K562 (cell line): Measurements from ENCODE around the gene STUM. TPM values are rescaled to one million over a fixed set of nuclear protein-coding genes. Genes with fewer than 3 reads are reported as not detected.

Experiments used
- BRCA1 ChIP-seq, 2 experiments: fragments of 450-650 bp in 1 of 2; sonication (generic) in 1 of 2; formaldehyde crosslinking in 1 of 2; IDR thresholded peaks; 2 replicates each; pipeline versions ENCODE4 v1.5.0 to v1.6.1; 2017 to 2020; ENCODE audit warnings: mild to moderate bottlenecking in 1 of 2, missing genetic modification reagents in 1 of 2
- CTBP1 ChIP-seq: fragments of 450-650 bp; IDR thresholded peaks from 2 replicates; pipeline ENCODE4 v1.6.1; 2016; ENCODE audit warnings: borderline replicate concordance
- CTCFL ChIP-seq: IDR thresholded peaks from 2 replicates; pipeline ENCODE4 v1.6.1; 2011; ENCODE audit warnings: borderline replicate concordance, low read depth, mild to moderate bottlenecking, moderate library complexity, low read length; ENCODE audit not compliant: insufficient read depth, poor library complexity, severe bottlenecking
- E2F6 ChIP-seq, 2 experiments: IDR thresholded peaks; 2 replicates each; pipeline ENCODE4 v1.6.1; 2011; ENCODE audit warnings: borderline replicate concordance in 1 of 2, control low read depth in 1 of 2, low read depth in 1 of 2, low read length in 1 of 2, mild to moderate bottlenecking in 1 of 2, mixed read lengths in 1 of 2, moderate library complexity in 1 of 2; ENCODE audit not compliant: insufficient read depth in 1 of 2, insufficient read length in 1 of 2, poor library complexity in 1 of 2, severe bottlenecking in 1 of 2; ENCODE audit errors: extremely low read depth in 1 of 2
- EGR1 ChIP-seq: fragments of 450-650 bp; conservative IDR thresholded peaks from 2 replicates; pipeline ENCODE4 v1.6.1; 2017; ENCODE audit warnings: mild to moderate bottlenecking
- FOSL1 ChIP-seq: fragments of 200-800 bp; sonication (Bioruptor generic); conservative IDR thresholded peaks from 2 replicates; pipeline ENCODE4 v1.6.1; 2016; ENCODE audit warnings: missing genetic modification characterization, missing compliant biosample characterization
- HMBOX1 ChIP-seq: sonication (generic); IDR thresholded peaks from 2 replicates; pipeline ENCODE4 v1.6.1; 2016
- MYC ChIP-seq, 2 experiments: fragments of 250-450 bp in 1 of 2; sonication (Bioruptor Pico) in 1 of 2; IDR thresholded peaks; 2 replicates each; pipeline versions ENCODE4 v1.5.1 to v1.6.1; 2012 to 2021; ENCODE audit warnings: low read depth in 2 of 2, borderline replicate concordance in 1 of 2, improper control_type of control experiment in 1 of 2, low read length in 1 of 2, mild to moderate bottlenecking in 1 of 2, moderate library complexity in 1 of 2
- NR0B1 ChIP-seq: fragments of 450-650 bp; IDR thresholded peaks from one replicate; pipeline ENCODE4 v1.6.1; 2018; ENCODE audit warnings: mild to moderate bottlenecking, moderate library complexity; ENCODE audit not compliant: partially characterized antibody
- NR3C1 ChIP-seq: sonication (generic); formaldehyde crosslinking; IDR thresholded peaks from 2 replicates; pipeline ENCODE4 v1.8.1; 2022; ENCODE audit warnings: missing genetic modification reagents
- PHF21A ChIP-seq: fragments of 450-650 bp; IDR thresholded peaks from 2 replicates; pipeline ENCODE4 v1.6.1; 2017; ENCODE audit warnings: low read depth, borderline replicate concordance
- RB1 ChIP-seq: fragments of 450-650 bp; IDR thresholded peaks from 2 replicates; pipeline ENCODE4 v1.6.1; 2017; ENCODE audit warnings: low read depth, mild to moderate bottlenecking
- SPI1 ChIP-seq: IDR thresholded peaks from 2 replicates; pipeline ENCODE4 v1.6.1; 2011; ENCODE audit warnings: low read depth, low read length, control low read depth, borderline replicate concordance
- YY1 ChIP-seq, 3 experiments: IDR thresholded peaks; 2 replicates each; pipeline ENCODE4 v1.6.1; 2011; ENCODE audit warnings: low read length in 2 of 3, mild to moderate bottlenecking in 2 of 3, moderate library complexity in 2 of 3, borderline replicate concordance in 1 of 3, control low read depth in 1 of 3, low read depth in 1 of 3; ENCODE audit not compliant: insufficient read depth in 3 of 3, insufficient replicate concordance in 2 of 3, control insufficient read depth in 1 of 3, insufficient read length in 1 of 3; ENCODE audit errors: extremely low read depth in 1 of 3
- ZBTB17 ChIP-seq: fragments of 450-650 bp; formaldehyde crosslinking; IDR thresholded peaks from 2 replicates; pipeline ENCODE4 v1.4.0; 2020; ENCODE audit warnings: mild to moderate bottlenecking
- ZBTB8A ChIP-seq: fragments of 450-650 bp; IDR thresholded peaks from 2 replicates; pipeline ENCODE4 v1.6.1; 2018; ENCODE audit warnings: mild to moderate bottlenecking, moderate library complexity; ENCODE audit not compliant: partially characterized antibody
- ZNF436 ChIP-seq: fragments of 250-450, 450-650 bp; sonication (Bioruptor Pico); formaldehyde crosslinking; IDR thresholded peaks from 2 replicates; pipeline ENCODE4 v1.7.0; 2020; ENCODE audit warnings: mild to moderate bottlenecking
- ZNF77 ChIP-seq: fragments of 250-450 bp; sonication (Bioruptor Pico); IDR thresholded peaks from 2 replicates; pipeline ENCODE4 v1.5.0; 2020
- polyA plus RNA-seq, 8 experiments: library from polyadenylated mRNA; depleted of rRNA in 4 of 8; stranded (reverse) in 5 of 8; unstranded in 3 of 8; fragments of >200 nt; fragmentation: Nextera tagmentation in 2 of 8; fragmentation: Illumina TruSeq in 1 of 8; extraction: Ambion mirVana in 2 of 8; extraction: Trizol in 1 of 8; gene quantifications; 2 replicates each; pipeline versions ENCODE4 v1.2.1 to v1.2.3, GENCODE V29; 2011 to 2014; ENCODE audit warnings: inconsistent platforms in 1 of 8, missing spikeins in 1 of 8
- total RNA-seq, 7 experiments: library from RNA; depleted of rRNA in 6 of 7; stranded (reverse); fragments of >200 nt in 6 of 7; fragmentation: Illumina TruSeq in 2 of 7; extraction: Trizol in 2 of 7; gene quantifications; 2 replicates each; pipeline versions ENCODE4 v1.2.1 to v1.2.3, GENCODE V29; 2011 to 2021; ENCODE audit warnings: low replicate concordance in 1 of 7

The STUM gene
- total and polyA plus RNA-seq, 9 of the 15 experiments (the other 6 are each of a cell fraction or from before 2014, with no cell fraction given) = not detected

- TF ChIP-seq NR0B1 (no peak), ZNF436 (no peak), CTBP1 (peak; percentile 38; the same call in 1 of the 2 replicates), MYC (IDR thresholded peaks at IDR 0.05; ENCODE audit: low read depth, low read length) (peak; percentile 73), MYC (CRISPR knock-in tag; IDR thresholded peaks at IDR 0.05; ENCODE audit: borderline replicate concordance, low read depth) (no peak), CTCFL (peak; percentile 90), ZNF77 (CRISPR knock-in tag) (no peak), BRCA1 (IDR thresholded peaks at IDR 0.05) (no peak), BRCA1 (CRISPR knock-in tag; IDR thresholded peaks at IDR 0.05) (0 out of 2 replicates have a peak, but pooled peaks have one; percentile 19), PHF21A (0 out of 2 replicates have a peak, but pooled peaks have one; percentile 23), HMBOX1 (no peak), FOSL1 (tag) (no peak), ZBTB17 (no peak), RB1 (no peak), NR3C1 (CRISPR knock-in tag) (no peak), EGR1 (no peak), SPI1 (no peak), ZBTB8A (no peak), E2F6 (IDR thresholded peaks at IDR 0.05; ENCODE audit: borderline replicate concordance in 1 of 2, extremely low read depth in 1 of 2, insufficient read depth in 1 of 2, insufficient read length in 1 of 2, low read depth in 1 of 2, low read length in 1 of 2, poor library complexity in 1 of 2, severe bottlenecking in 1 of 2) (peak in 1 of 2 experiments; percentile 25), YY1 (IDR thresholded peaks at IDR 0.05; ENCODE audit: borderline replicate concordance in 1 of 3, control insufficient read depth in 1 of 3, extremely low read depth in 1 of 3, insufficient read depth in 3 of 3, insufficient read length in 1 of 3, insufficient replicate concordance in 2 of 3, low read depth in 1 of 3, low read length in 2 of 3) (peak in 1 of 3 experiments; percentile 15)
Measured at GRCh38 chr1:226637147-226637935, 88.8 kb downstream of the STUM start (continued).
